ENCODE data around the gene IL9R. TPM values are rescaled to one million over a fixed set of nuclear protein-coding genes. Genes with fewer than 3 reads are reported as not detected.
"Not testable (repeated sequence)": the region's sequence is repeated elsewhere in the genome, so short reads cannot be mapped to it uniquely, and the experiment has no call there.

The IL9R gene
- total and polyA plus RNA-seq, 2 of the 4 experiments (the other 2 are of a cell fraction), result 0.05 TPM; not detected in 1

GRCh38 chrX:155999751-156000150 is 2.3 kb downstream of the IL9R start:
- H2AK9ac ChIP-seq (replicated peaks; ENCODE audit: low read depth, low read length, poor library complexity); H2AK5ac ChIP-seq (ENCODE audit: low read depth, low read length); H3K4me2 ChIP-seq (ENCODE audit: low read depth, low read length); dilution Hi-C loops (cut with HindIII; ENCODE audit: low sequenced_read_pairs, unreplicated experiment); H3K27me3 ChIP-seq (ENCODE audit: control insufficient read depth, insufficient read depth, low read length); H2BK20ac ChIP-seq (ENCODE audit: low read depth, low read length); H4K8ac ChIP-seq (ENCODE audit: low read depth in 2 of 2, low read length in 2 of 2); H3K18ac ChIP-seq (ENCODE audit: low read depth, low read length); H3K4ac ChIP-seq (ENCODE audit: low read depth, low read length); H3K23ac ChIP-seq (ENCODE audit: low read depth, low read length); H2BK5ac ChIP-seq (ENCODE audit: low read depth, low read length, poor library complexity, severe bottlenecking); H3K9me3 ChIP-seq (ENCODE audit: control insufficient read depth, insufficient read depth, low read length); H4K91ac ChIP-seq (ENCODE audit: insufficient read depth, low read depth, low read length); H3K9me1 ChIP-seq (ENCODE audit: insufficient read depth, low read length); in situ Hi-C loops (cut with MboI; ENCODE audit: low sequenced_read_pairs); H3K14ac ChIP-seq (replicated peaks; ENCODE audit: low read depth, low read length); H2AFZ ChIP-seq (replicated peaks; ENCODE audit: low read length, poor library complexity); DNase-seq; H3K27ac ChIP-seq (ENCODE audit: insufficient read depth, low read length); intact Hi-C loops (cut with micrococcal nuclease); ATAC-seq (ENCODE audit: low read depth); H2BK120ac ChIP-seq (ENCODE audit: low read depth, low read length); H4K5ac ChIP-seq (ENCODE audit: low read depth, low read length); H3K9ac ChIP-seq (ENCODE audit: low read depth, low read length); H2BK15ac ChIP-seq (ENCODE audit: low read depth, low read length); H3K4me1 ChIP-seq (ENCODE audit: control insufficient read depth, insufficient read depth, low read length); BruUV-seq (replicated peaks); H3K79me1 ChIP-seq (ENCODE audit: low read depth in 1 of 2, low read length in 2 of 2); H3K56ac ChIP-seq (ENCODE audit: extremely low read depth, insufficient read depth, low read length); H4K20me1 ChIP-seq (ENCODE audit: insufficient read depth, low read length); POLR2A ChIA-PET (ENCODE audit: unreplicated experiment); CTCF ChIA-PET; H3K36me3 ChIP-seq (ENCODE audit: control insufficient read depth, insufficient read depth, low read length); H3K4me3 ChIP-seq (ENCODE audit: insufficient read depth, low read depth, low read length): not testable (repeated sequence)
- WGBS, 2 experiments (ENCODE audit: extremely low coverage in 2 of 2, insufficient read length in 1 of 2), result 25% methylated on average over 1 of the region's 9 CpGs; no CpG with 5 or more reads in 1 of the 2 experiments
